Smooth muscle cell (in vitro differentiated cells): ENCODE measurements around the gene PAX4. TPM values are rescaled to one million over a fixed set of nuclear protein-coding genes. Genes with fewer than 3 reads are reported as not detected.

Source experiments
- DNase-seq: peaks from one replicate; lab custom pipeline; 2025; ENCODE audit not compliant: unreplicated experiment; lab: John Stamatoyannopoulos, UW
- H2AFZ ChIP-seq: fragments of 200-600 bp; sonication (generic); 2 replicates; pipeline ENCODE4 v1.6.0; 2016; ENCODE audit warnings: antibody characterized with exemption, low read depth, mild to moderate bottlenecking
- H3F3A ChIP-seq: fragments of 200-600 bp; sonication (generic); 2 replicates; pipeline ENCODE4 v1.6.0; 2017; ENCODE audit warnings: antibody characterized with exemption, low read depth
- H3K27ac ChIP-seq: fragments of 200-600 bp; sonication (generic); 2 replicates; pipeline ENCODE4 v1.5.1; 2016; ENCODE audit warnings: low read depth, mild to moderate bottlenecking
- H3K27me3 ChIP-seq: fragments of 200-600 bp; sonication (generic); 2 replicates; pipeline ENCODE4 v1.6.1; 2016; ENCODE audit warnings: low read depth, mild to moderate bottlenecking
- H3K36me3 ChIP-seq: fragments of 200-600 bp; sonication (generic); 2 replicates; pipeline ENCODE4 v1.5.1; 2016; ENCODE audit warnings: low read depth
- H3K4me1 ChIP-seq: fragments of 200-600 bp; sonication (generic); 2 replicates; pipeline ENCODE4 v1.5.1; 2016; ENCODE audit warnings: low read depth
- H3K4me2 ChIP-seq: fragments of 200-600 bp; sonication (generic); 2 replicates; pipeline ENCODE4 v1.6.0; 2016; ENCODE audit warnings: mild to moderate bottlenecking
- H3K4me3 ChIP-seq: fragments of 200-600 bp; sonication (generic); 2 replicates; pipeline ENCODE4 v1.5.1; 2016; ENCODE audit warnings: mild to moderate bottlenecking
- H3K79me2 ChIP-seq: fragments of 200-600 bp; sonication (generic); 2 replicates; pipeline ENCODE4 v1.6.0; 2016; ENCODE audit warnings: low read depth, mild to moderate bottlenecking
- H3K9ac ChIP-seq: fragments of 200-600 bp; sonication (generic); 2 replicates; pipeline ENCODE4 v1.6.0; 2016; ENCODE audit warnings: low read depth
- H3K9me3 ChIP-seq: fragments of 200-600 bp; sonication (generic); replicated peaks from 2 replicates; pipeline ENCODE4 v1.5.1; 2016; ENCODE audit warnings: low read depth
- H4K20me1 ChIP-seq: fragments of 200-600 bp; sonication (generic); 2 replicates; pipeline ENCODE4 v1.6.0; 2016; ENCODE audit warnings: low read depth
- CTCF ChIP-seq: fragments of 200-600 bp; sonication (generic); IDR thresholded peaks from 2 replicates; pipeline ENCODE4 v1.5.1; 2017; ENCODE audit warnings: borderline replicate concordance, mild to moderate bottlenecking, antibody characterized with exemption; ENCODE audit not compliant: insufficient read depth, poor library complexity, severe bottlenecking
- WGBS: methylation state at CpG from one replicate; pipeline ENCODE4 v1.1.7; 2016; ENCODE audit warnings: low lambda C conversion rate; 5-methylcytosine and 5-hydroxymethylcytosine counted together
- polyA plus RNA-seq: library from polyadenylated mRNA; unstranded; fragments of >200 nt; fragmentation: Nextera tagmentation; extraction: Ambion mirVana; gene quantifications from 2 replicates; pipeline ENCODE4 v1.2.1, GENCODE V29; 2016
- total RNA-seq: library from RNA; depleted of rRNA; stranded (reverse); fragments of >200 nt; gene quantifications from 2 replicates; pipeline ENCODE4 v1.2.3, GENCODE V29; 2014

PAX4 gene
- total and polyA plus RNA-seq, 2 experiments from 2014 or later, result not detected

DNA sequence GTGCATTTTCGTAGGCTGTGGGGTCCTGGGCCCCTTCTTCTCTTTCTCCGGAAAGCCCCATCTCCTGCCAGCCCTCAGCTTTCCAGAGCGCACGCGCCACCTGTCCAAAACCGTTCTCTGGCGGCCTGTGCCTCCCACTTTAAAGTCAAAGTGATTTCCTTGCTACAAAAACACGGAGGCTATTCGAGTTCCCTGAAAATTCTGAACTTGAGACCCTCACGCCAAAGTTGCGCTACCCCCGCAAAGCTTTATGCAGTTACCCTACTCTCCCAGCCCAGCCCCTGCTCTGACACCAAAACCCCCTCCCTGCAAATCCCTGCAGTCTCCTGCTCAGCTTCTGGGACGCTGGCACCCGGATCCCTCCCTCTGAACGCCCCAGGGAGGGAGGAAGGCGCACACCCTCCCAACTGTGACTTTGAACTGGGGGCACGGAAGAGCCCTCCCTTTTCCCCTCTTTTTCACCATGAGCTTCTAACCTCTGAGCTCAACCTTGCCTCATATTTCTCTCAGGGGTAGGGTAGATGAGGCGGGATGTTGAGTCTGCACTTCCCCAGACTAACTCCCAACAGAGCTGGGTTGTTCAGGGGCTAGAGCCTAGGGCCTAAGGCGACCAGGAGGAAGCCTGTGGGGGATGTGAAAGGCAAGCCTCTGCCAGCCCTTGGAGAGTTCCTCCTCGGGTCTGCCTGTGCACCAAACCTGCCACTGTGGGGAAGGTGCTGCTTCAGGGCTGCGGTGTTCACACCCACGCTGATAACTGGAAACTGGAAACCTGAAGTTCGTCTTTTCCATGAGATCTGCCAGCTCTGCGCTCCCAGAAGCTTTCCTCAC, 2.7 kb upstream of the PAX4 start:
- DNase-seq, result no peak
- H3K9me3 ChIP-seq, result no peaks in the 10 kb centered on the region
- no peak overlapping the region for H3K4me2 ChIP-seq
- no peaks in the 10 kb centered on the region for H4K20me1 ChIP-seq
- no peak overlapping the region for H2AFZ ChIP-seq
- H3F3A ChIP-seq, result no peaks in the 10 kb centered on the region
- 7% methylated on average over 21 of the region's 24 CpGs for WGBS
- H3K36me3 ChIP-seq, result no peaks in the 10 kb centered on the region
- no peak for TF ChIP-seq CTCF
- no peak overlapping the region for H3K27ac ChIP-seq
- no peaks in the 10 kb centered on the region for H3K79me2 ChIP-seq
- no peak overlapping the region for H3K4me3 ChIP-seq
- no peaks in the 10 kb centered on the region for H3K4me1 ChIP-seq
- peaks cover 95% of the 10 kb centered on the region for H3K27me3 ChIP-seq
- H3K9ac ChIP-seq, result no peak overlapping the region

DNA sequence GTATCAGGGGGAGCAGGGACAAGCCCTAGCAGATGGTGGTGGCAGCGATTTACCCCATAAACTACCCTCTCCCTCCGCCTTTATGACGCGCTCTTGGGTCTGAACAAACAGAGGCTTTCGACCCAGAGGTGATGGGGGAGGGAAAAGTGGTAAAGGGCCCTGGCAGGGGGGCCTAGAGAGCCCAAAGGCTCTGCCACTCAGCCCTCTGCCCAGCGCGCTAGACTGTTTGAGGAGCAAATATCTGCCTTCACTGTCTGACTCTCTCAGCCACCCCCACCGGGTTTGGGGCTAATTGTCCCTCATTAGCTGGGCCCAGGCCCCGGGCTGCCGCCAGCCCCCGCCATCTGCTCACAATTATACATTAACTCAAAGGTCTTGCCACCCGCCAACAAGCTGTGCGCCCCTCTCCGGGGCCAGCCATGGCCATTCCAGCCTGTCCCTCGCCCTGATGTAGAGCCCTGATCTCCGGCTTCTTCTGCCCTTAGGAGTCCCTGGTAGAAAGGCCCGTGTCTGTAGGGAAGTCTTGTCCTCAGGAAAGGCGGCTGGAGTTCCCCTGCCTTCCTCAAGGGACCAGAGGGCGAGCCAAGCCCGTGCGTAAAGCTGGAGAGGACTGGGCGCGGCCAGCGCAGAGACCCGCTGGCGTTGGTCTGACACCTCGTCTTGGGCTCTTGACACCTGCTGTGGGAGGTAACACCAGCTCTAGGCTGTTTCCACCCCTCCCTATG, 1.9 kb upstream of the PAX4 start:
- H4K20me1 ChIP-seq, result no peaks in the 10 kb centered on the region
- H3K4me1 ChIP-seq, result no peaks in the 10 kb centered on the region
- WGBS, result 28% methylated on average over 27 of the region's 27 CpGs
- no peak overlapping the region for H2AFZ ChIP-seq
- H3F3A ChIP-seq, result no peaks in the 10 kb centered on the region
- no peak overlapping the region for H3K9ac ChIP-seq
- no peaks in the 10 kb centered on the region for H3K36me3 ChIP-seq
- H3K79me2 ChIP-seq, result no peaks in the 10 kb centered on the region
- no peak for DNase-seq
- no peaks in the 10 kb centered on the region for H3K9me3 ChIP-seq
- no peak overlapping the region for H3K27ac ChIP-seq
- H3K4me2 ChIP-seq, result no peak overlapping the region
- TF ChIP-seq CTCF, result no peak
- no peak overlapping the region for H3K4me3 ChIP-seq
- H3K27me3 ChIP-seq, result peaks cover 96% of the 10 kb centered on the region

DNA sequence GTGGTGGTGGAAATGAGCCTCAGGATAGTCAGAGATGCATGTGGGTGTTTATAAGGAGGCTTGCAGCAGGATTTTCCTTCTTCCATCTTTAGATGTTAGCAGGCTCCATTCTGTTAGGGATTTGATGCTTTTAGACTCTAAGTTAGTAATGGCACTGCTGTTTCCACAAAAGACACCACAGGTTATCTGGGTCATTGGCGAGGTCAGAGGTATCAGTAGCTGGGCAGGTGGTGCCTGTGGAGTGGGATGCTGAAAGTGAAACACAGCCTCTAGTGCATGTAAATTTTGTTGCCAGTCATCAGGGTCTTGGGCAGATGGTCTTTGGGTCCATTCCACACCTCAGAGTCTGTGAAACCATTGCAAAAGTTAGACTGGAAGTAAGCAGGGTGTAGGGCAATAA, 833 bp upstream of the PAX4 start:
- no peak for TF ChIP-seq CTCF
- H3K9me3 ChIP-seq, result no peaks in the 10 kb centered on the region

More for the DNA sequence above, 833 bp upstream of the PAX4 start:
- H3K36me3 ChIP-seq, result no peaks in the 10 kb centered on the region
- no peak overlapping the region for H3K27ac ChIP-seq
- no peaks in the 10 kb centered on the region for H4K20me1 ChIP-seq
- H3K27me3 ChIP-seq, result peaks cover 96% of the 10 kb centered on the region
- no peak for DNase-seq
- 44% methylated on average over 1 of the region's 1 CpG for WGBS
- H3K4me3 ChIP-seq, result no peak overlapping the region
- no peak overlapping the region for H3K4me2 ChIP-seq
- H3F3A ChIP-seq, result no peaks in the 10 kb centered on the region
- no peak overlapping the region for H2AFZ ChIP-seq
- no peaks in the 10 kb centered on the region for H3K79me2 ChIP-seq
- no peak overlapping the region for H3K9ac ChIP-seq
- no peaks in the 10 kb centered on the region for H3K4me1 ChIP-seq
